IMR-90 (cell line): ENCODE data around the gene CXCL13.

Experiments used
- BHLHE40 ChIP-seq: fragments of 150-350 bp; IDR thresholded peaks from 2 replicates; pipeline ENCODE4 v1.6.1; 2016; ENCODE audit warnings: mild to moderate bottlenecking, low read depth, low read length
- CEBPB ChIP-seq: IDR thresholded peaks from 2 replicates; pipeline ENCODE4 v1.6.1; 2012; ENCODE audit warnings: low read depth, low read length, improper control_type of control experiment
- CTCF ChIP-seq: conservative IDR thresholded peaks from 2 replicates; pipeline ENCODE4 v1.5.1; 2012; ENCODE audit warnings: mild to moderate bottlenecking, low read depth, low read length, improper control_type of control experiment
- ELK1 ChIP-seq: fragments of 150-350 bp; IDR thresholded peaks from 2 replicates; pipeline ENCODE4 v1.6.1; 2016; ENCODE audit warnings: low read depth, mild to moderate bottlenecking, low read length, moderate library complexity, borderline replicate concordance
- POLR2A ChIP-seq: IDR thresholded peaks from 2 replicates; pipeline ENCODE4 v1.6.1; 2012; ENCODE audit warnings: mild to moderate bottlenecking, low read depth, low read length

GRCh38 chr4:77615153-77615552 is 9.5 kb downstream of the CXCL13 start:
- TF ChIP-seq CTCF (no peak), CEBPB (no peak), POLR2A (no peak), BHLHE40 (no peak), ELK1 (no peak)
